BE2C (cell line): ENCODE measurements around the gene NCBP2L.

ENCODE experiments used
- DNase-seq: peaks from one replicate; pipeline ENCODE4 v3.0.0-alpha.2; 2020
- H3K27me3 ChIP-seq: fragments of 250-450 bp; sonication (Bioruptor Pico); 2 replicates; pipeline ENCODE4 v1.5.1; 2020; ENCODE audit warnings: mild to moderate bottlenecking
- H3K36me3 ChIP-seq: fragments of 250-450 bp; sonication (Bioruptor Pico); 2 replicates; pipeline ENCODE4 v1.5.1; 2020; ENCODE audit warnings: mild to moderate bottlenecking
- H3K4me1 ChIP-seq: fragments of 250-450 bp; sonication (Bioruptor Pico); 2 replicates; pipeline ENCODE4 v1.5.1; 2020
- H3K4me3 ChIP-seq: 2 replicates; pipeline ENCODE4 v1.5.1; 2011; ENCODE audit warnings: low read depth, low read length
- H3K9me3 ChIP-seq: fragments of 250-450 bp; sonication (Bioruptor Pico); 2 replicates; pipeline ENCODE4 v1.5.1; 2020
- CTCF ChIP-seq: IDR thresholded peaks from 2 replicates; pipeline ENCODE4 v1.5.1; 2012; ENCODE audit warnings: mild to moderate bottlenecking, low read depth, low read length

NCBP2L gene

DNA sequence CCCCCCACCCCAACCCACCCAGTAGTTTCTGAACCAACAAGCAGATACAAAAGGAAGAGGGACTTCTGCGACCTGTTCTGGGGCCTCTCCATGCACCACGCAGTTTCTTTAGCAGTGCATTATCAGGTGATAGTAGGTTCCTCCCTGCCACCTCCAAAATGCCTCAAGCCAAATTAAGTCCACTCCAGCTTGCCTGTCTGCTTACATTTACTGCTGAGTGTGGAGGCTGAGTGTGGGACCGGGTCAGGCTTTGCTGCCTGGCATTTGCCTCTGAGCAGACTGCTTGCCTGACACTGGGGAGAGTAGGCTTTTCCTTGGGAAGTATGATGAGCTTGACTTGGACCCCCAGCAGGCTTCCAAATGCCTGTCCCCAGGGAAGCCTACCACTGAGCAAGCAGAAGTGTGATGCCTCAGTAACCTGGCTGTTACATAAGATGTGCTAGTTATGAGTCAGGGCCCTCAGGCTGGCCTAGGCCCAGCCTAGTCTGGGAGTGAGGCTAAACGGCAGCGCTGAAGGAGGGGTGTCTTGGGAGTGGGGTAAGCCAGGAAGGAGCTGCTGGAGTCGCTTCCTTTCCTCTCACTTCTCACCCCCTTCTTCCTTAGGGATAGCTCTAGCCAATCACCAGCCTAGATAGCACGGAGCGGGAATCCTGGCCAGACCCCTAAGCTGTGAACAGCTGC is 10.9 kb upstream of the NCBP2L start:
- no peaks in the 10 kb centered on the region for H3K9me3 ChIP-seq
- no peaks in the 10 kb centered on the region for H3K4me1 ChIP-seq
- no peaks in the 10 kb centered on the region for H3K27me3 ChIP-seq
- H3K4me3 ChIP-seq, result no peak overlapping the region
- H3K36me3 ChIP-seq, result no peaks in the 10 kb centered on the region
- TF ChIP-seq CTCF, result no peak
- DNase-seq, result no peak

GRCh38 chrX:107768051-107768450 is 9.5 kb upstream of the NCBP2L start:
- Histone ChIP-seq H3K9me3 (no peaks in the 10 kb centered on the region), H3K36me3 (no peaks in the 10 kb centered on the region), H3K4me3 (no peak overlapping the region), H3K4me1 (no peaks in the 10 kb centered on the region), H3K27me3 (no peaks in the 10 kb centered on the region)
- no peak for DNase-seq
- no peak for TF ChIP-seq CTCF

GRCh38 chrX:107769581-107770317 is 7.8 kb upstream of the NCBP2L start:
- H3K4me3 ChIP-seq, result no peak overlapping the region
- DNase-seq, result no peak
- H3K36me3 ChIP-seq, result no peaks in the 10 kb centered on the region
- no peaks in the 10 kb centered on the region for H3K9me3 ChIP-seq
- no peaks in the 10 kb centered on the region for H3K27me3 ChIP-seq
- TF ChIP-seq CTCF, result no peak
- no peaks in the 10 kb centered on the region for H3K4me1 ChIP-seq

DNA sequence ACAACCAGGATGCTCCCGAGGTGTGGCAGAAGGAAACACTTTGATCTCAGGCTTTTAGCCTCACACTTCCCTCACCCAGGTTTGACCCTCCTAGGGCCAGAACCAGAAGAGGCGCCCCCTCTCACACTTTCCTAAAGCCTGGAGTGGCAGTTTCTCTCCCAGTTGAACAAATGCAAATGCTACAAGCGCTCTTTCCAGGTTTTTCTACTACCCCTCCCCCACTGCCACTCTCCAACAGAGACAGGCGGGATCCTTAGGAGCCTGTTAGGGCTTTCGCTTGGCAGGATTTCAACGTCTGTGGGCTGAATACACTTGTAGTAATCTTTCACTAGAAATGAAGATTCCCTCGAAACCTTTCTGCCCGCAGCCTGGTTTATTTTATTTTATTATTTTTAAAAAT is 4.3 kb upstream of the NCBP2L start:
- Histone ChIP-seq H3K27me3 (no peaks in the 10 kb centered on the region), H3K9me3 (no peaks in the 10 kb centered on the region), H3K4me3 (no peak overlapping the region), H3K36me3 (no peaks in the 10 kb centered on the region), H3K4me1 (no peaks in the 10 kb centered on the region)
- no peak for TF ChIP-seq CTCF
- peak; percentile 25 for DNase-seq

GRCh38 chrX:107773906-107774435 is 3.6 kb upstream of the NCBP2L start:
- Histone ChIP-seq H3K4me3 (no peak overlapping the region), H3K36me3 (no peaks in the 10 kb centered on the region), H3K4me1 (no peaks in the 10 kb centered on the region), H3K9me3 (no peaks in the 10 kb centered on the region), H3K27me3 (no peaks in the 10 kb centered on the region)
- no peak for TF ChIP-seq CTCF
- no peak for DNase-seq
